Fibroblast of mammary gland (primary cell): ENCODE measurements around the gene ADM2.

ENCODE experiments used
- DNase-seq: peaks from one replicate; pipeline ENCODE4 v3.0.0-alpha.2; 2010; ENCODE audit warnings: low read depth
- H3K4me3 ChIP-seq: 2 replicates; pipeline ENCODE4 v1.5.1; 2011; ENCODE audit warnings: low read depth, mild to moderate bottlenecking, low read length, moderate library complexity; ENCODE audit not compliant: control insufficient read depth
- TF ChIP-seq, protein P1 (sequence below): conservative IDR thresholded peaks from 2 replicates; pipeline ENCODE4 v1.5.1; 2011; ENCODE audit warnings: low read depth, low read length, inconsistent platforms; ENCODE audit not compliant: control insufficient read depth, insufficient read depth

The ADM2 gene

DNA sequence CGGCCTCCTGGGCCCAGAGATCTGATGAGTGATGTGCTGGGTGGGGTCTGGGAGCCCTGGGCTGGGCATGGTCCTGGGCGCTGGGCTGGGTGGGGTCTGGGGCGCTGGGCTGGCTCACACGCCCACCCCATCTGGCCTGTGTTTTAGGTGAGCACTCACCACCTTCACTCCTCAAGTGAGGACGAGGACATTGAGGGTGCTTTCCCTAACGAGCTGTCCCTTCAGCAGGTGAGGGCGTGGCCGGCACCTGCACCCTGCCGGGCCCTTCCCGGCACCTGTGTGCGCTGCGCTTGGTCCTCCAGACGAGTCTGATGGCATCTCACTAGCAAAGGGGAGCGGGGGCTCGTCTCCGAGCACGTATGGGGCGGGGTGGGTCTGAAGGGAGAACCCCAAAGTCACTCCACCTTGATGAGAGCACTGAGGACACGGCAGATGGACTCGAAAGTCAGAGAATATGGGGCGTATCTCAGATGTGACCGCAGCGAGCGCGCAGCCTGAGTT is 44.5 kb upstream of the ADM2 start:
- TF ChIP-seq, protein P1, sequence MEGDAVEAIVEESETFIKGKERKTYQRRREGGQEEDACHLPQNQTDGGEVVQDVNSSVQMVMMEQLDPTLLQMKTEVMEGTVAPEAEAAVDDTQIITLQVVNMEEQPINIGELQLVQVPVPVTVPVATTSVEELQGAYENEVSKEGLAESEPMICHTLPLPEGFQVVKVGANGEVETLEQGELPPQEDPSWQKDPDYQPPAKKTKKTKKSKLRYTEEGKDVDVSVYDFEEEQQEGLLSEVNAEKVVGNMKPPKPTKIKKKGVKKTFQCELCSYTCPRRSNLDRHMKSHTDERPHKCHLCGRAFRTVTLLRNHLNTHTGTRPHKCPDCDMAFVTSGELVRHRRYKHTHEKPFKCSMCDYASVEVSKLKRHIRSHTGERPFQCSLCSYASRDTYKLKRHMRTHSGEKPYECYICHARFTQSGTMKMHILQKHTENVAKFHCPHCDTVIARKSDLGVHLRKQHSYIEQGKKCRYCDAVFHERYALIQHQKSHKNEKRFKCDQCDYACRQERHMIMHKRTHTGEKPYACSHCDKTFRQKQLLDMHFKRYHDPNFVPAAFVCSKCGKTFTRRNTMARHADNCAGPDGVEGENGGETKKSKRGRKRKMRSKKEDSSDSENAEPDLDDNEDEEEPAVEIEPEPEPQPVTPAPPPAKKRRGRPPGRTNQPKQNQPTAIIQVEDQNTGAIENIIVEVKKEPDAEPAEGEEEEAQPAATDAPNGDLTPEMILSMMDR, result no peak
- DNase-seq, result no peak
- no peak overlapping the region for H3K4me3 ChIP-seq

DNA sequence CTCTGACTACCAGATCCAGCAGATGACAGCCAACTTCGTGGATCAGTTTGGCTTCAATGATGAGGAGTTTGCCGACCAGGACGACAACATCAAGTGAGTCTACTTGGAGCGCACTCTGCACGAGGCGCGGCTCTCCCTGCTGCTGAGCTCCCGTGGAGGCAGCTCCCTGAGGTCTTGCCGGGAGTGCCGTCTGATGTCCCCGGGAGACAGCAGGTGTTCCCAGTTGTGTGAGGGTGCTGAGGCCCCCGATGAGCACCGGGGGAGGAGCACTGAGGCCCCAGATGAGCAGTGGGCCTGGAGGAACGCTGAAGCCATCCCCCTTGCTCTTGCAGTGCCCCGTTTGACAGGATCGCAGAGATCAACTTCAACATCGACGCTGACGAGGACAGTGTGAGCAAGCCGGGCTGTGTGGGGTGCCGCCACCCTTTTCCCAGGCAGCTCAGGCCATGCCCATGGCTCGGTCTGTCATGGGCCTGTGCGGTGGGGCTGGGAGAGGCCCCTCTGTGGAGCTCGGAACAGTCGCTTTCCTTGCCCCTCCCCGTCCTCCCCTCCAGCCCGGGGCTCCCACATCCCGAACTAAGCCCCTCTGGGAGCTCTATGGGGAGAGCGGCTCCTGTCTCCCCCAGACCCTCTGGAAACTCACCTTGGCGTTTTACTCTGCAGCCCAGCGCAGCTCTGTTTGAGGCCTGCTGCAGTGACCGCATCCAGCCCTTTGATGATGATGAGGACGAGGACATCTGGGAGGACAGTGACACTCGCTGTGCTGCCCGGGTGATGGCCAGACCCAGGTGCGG is 43.6 kb upstream of the ADM2 start:
- TF ChIP-seq, protein P1, result no peak
- DNase-seq, result no peak
- H3K4me3 ChIP-seq, result no peak overlapping the region

DNA sequence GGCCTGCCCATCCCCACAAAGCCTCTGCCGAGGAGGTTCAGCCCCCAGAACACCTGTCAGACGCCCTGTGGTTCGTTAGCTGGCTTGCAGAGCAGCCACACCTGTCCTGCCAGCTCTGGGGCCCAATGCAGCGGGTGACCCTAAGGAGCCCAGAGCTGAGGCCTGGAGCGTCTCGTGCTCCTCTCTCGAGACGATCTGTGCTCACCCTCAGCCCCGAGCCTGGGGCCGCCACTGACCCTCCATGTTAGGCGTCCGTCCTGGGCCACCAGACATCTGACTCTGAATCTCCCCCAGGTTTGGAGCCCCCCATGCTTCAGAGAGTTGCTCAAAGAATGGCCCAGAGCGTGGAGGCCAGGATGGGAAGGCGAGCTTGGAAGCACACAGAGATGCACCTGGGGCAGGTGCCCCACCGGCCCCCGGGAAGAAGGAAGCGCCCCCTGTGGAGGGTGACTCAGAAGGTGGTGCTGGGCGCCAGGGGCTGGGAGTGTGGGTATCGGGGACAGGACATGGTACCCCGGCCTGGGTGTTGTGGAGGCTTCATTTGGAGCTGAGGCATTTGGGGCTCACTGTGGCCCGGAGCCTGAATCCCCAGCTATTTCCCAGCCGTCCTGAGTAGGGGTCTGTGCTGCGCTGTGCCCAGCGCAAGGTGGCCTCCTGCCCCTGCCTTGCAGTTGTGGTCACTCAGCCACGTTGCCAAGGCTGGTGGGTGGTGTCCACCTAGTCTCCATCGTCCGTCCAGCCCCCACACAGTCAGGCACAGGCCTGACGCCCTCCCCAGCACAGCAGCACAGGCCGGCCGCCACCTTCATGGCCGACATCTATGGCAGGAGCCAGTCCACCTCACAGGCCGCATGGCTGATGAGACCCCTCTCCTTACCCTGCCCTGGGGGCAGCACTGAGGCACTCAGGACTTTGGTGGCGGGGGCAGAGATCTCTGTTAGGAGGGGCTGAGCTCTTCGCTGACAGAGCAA is 42.8 kb upstream of the ADM2 start:
- TF ChIP-seq, protein P1, result no peak
- H3K4me3 ChIP-seq, result no peak overlapping the region
- DNase-seq, result no peak

DNA sequence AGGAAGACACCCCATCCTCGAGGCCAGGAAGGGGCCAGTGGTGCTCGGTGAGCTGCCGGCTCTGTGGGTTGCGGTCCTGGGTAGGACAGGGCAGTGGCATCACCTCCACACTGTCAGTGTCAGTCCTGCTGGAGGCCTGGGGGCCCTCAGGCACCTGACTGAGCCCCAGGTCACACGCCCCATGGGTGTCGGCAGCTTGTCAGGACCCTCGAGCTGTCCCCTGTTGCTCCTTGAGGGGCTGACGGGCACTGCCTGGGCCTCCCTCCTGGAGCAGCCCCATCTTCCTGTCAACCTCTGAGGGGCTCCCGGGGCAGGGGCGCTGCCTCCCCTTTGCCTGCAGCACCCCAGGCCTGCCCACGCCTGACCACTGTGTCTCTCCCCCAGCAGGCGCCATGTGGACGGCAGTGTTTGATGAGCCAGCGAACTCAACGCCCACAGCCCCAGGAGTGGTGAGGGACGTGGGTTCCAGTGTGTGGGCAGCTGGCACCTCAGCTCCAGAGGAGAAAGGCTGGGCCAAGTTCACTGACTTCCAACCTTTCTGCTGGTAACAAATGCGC is 42.0 kb upstream of the ADM2 start:
- H3K4me3 ChIP-seq, result no peak overlapping the region
- TF ChIP-seq, protein P1, result no peak
- no peak for DNase-seq

- TF ChIP-seq, protein P1, result no peak
- DNase-seq, result no peak
- H3K4me3 ChIP-seq, result no peak overlapping the region
Observed at GRCh38 chr22:50439871-50440331, 41.4 kb upstream of the ADM2 start.

DNA sequence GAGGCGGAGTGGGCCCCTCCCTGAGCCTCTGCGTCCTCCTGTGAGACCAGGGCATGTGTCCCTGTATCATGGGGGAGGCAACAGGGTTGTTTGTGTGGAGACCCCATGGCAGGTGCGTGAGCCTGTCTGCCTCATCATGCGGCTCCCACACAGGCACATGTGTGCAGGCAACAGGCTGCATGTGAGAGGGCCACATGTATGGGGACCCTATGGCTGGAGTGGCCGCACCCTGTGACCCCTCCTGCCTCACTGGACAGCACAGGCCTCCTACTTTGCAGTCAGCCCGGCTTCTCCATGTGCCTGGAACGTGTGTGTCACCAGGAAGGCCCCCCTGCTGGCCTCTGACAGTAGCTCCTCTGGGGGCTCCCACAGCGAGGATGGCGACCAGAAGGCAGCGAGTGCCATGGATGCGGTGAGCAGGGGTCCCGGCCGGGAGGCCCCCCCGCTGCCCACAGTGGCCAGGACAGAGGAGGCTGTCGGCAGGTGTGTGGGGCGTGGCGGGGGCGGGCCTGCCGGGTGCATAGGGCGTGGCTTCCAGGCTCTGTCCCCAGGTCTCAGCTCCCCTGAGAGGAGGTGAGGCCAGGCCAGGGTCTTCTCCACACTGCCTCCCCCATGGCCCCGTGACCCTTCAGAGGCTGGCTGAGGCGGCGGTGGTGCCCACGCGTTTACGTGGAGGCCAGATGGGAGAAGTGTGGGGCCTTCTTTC is 40.6 kb upstream of the ADM2 start:
- no peak for DNase-seq
- TF ChIP-seq, protein P1, result no peak
- H3K4me3 ChIP-seq, result no peak overlapping the region
